Measurements from ENCODE around the gene RAB12. TPM values are rescaled to one million over a fixed set of nuclear protein-coding genes. Genes with fewer than 3 reads are reported as not detected.
A peak's percentile ranks its signal among the peaks of the same experiment; 100 is the strongest.
"Not testable (repeated sequence)": the region's sequence is repeated elsewhere in the genome, so short reads cannot be mapped to it uniquely, and the experiment has no call there.

RAB12 gene
- total and polyA plus RNA-seq, 2 of the 13 experiments (the other 11 are each of a cell fraction or from before 2014, with no cell fraction given): 9.5 to 25.3 TPM

DNA sequence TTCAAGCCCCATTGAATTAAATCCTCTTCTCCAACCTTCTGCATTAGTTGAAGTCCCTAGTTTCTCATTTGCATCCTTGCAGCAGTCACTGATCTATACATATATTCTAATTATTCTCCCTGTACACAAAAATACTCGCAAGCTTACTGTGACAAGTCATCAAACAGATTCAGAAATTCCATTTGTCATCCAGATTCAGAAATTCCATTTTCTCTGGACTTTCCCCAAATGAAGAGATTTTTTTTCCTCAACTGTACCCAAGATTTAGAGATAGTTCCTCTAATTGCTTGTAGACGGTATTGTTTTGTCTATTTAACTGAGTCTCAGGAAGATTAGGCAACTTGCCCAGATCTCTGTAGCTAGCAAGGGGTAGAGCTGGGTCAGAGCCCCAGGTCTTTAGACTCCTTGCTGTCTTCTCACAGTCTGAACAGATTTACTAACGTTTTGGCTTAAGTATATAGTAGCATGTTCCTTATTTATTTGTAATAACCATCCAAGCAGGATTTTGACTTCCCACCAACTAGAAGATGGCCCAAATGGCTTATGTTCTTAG, 34.2 kb downstream of the RAB12 start (continued):
- TF ChIP-seq ZNF510 (CRISPR knock-in tag; IDR thresholded peaks at IDR 0.05; ENCODE audit: low read depth): no peak
- TF ChIP-seq, protein P1, sequence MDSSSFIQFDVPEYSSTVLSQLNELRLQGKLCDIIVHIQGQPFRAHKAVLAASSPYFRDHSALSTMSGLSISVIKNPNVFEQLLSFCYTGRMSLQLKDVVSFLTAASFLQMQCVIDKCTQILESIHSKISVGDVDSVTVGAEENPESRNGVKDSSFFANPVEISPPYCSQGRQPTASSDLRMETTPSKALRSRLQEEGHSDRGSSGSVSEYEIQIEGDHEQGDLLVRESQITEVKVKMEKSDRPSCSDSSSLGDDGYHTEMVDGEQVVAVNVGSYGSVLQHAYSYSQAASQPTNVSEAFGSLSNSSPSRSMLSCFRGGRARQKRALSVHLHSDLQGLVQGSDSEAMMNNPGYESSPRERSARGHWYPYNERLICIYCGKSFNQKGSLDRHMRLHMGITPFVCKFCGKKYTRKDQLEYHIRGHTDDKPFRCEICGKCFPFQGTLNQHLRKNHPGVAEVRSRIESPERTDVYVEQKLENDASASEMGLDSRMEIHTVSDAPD (CRISPR knock-in tag; IDR thresholded peaks at IDR 0.05): no peak
- TF ChIP-seq ZNF225 (CRISPR knock-in tag; IDR thresholded peaks at IDR 0.05): no peak
- TF ChIP-seq, protein P2, sequence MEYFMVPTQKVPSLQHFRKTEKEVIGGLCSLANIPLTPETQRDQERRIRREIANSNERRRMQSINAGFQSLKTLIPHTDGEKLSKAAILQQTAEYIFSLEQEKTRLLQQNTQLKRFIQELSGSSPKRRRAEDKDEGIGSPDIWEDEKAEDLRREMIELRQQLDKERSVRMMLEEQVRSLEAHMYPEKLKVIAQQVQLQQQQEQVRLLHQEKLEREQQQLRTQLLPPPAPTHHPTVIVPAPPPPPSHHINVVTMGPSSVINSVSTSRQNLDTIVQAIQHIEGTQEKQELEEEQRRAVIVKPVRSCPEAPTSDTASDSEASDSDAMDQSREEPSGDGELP (IDR thresholded peaks at IDR 0.05; ENCODE audit: borderline replicate concordance, low read depth): no peak
- no peak for TF ChIP-seq ZNF562 (CRISPR knock-in tag; IDR thresholded peaks at IDR 0.05; ENCODE audit: borderline replicate concordance)
- no peak for TF ChIP-seq ZNF432 (CRISPR knock-in tag; IDR thresholded peaks at IDR 0.05; ENCODE audit: borderline replicate concordance)
- TF ChIP-seq ZNF282 (IDR thresholded peaks at IDR 0.05; ENCODE audit: partially characterized antibody): no peak

DNA sequence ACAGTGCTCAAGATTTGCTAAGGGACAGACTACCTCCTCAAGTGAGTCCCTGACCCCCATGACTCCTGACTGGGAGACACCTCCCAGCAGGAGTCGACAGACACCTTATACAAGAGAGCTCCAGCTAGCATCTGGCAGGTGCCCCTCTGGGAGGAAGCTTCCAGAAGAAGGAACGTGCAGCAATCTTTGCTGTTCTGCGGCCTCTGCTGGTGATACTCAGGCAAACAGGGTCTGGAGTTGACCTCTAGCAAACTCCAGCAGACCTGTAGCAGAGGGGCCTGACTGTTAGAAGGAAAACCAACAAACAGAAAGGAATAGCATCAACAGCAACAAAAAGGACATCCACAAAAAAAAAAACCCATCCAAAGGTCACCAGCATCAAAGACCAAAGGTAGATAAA, 38.1 kb downstream of the RAB12 start:
- POLR2A ChIA-PET; CTCF ChIA-PET (ENCODE audit: low intra/inter-chr PET ratio, low total read pairs); H3K9me3 ChIP-seq (ENCODE audit: low read length); H3K4me1 ChIP-seq (ENCODE audit: insufficient read depth, low read length); H3K4me3 ChIP-seq (replicated peaks in 1 of 3; ENCODE audit: insufficient read depth in 1 of 3, low read depth in 2 of 3, low read length in 3 of 3); ATAC-seq; BruUV-seq (replicated peaks); H3K36me3 ChIP-seq (replicated peaks in 1 of 2; ENCODE audit: control insufficient read depth in 1 of 2, insufficient read depth in 2 of 2, low read length in 2 of 2); H3K27ac ChIP-seq (ENCODE audit: extremely low read length, insufficient read depth, low read length); H2AFZ ChIP-seq (ENCODE audit: low read length); in situ Hi-C loops (cut with HindIII; ENCODE audit: extremely low pct_ligation_motif_present, low pct_unique_long_range_greater_than_20kb); H3K27me3 ChIP-seq (ENCODE audit: control insufficient read depth in 1 of 2, insufficient read depth in 2 of 2, low read length in 2 of 2); H3K79me2 ChIP-seq (ENCODE audit: insufficient read depth, low read length); DNase-seq (ENCODE audit: low spot score); intact Hi-C loops (cut with micrococcal nuclease; ENCODE audit: unreplicated experiment); FAIRE-seq; H4K20me1 ChIP-seq (ENCODE audit: insufficient read depth, low read length); H3K9ac ChIP-seq (ENCODE audit: insufficient read depth, low read depth, low read length): not testable (repeated sequence)
- TF ChIP-seq, protein P3, sequence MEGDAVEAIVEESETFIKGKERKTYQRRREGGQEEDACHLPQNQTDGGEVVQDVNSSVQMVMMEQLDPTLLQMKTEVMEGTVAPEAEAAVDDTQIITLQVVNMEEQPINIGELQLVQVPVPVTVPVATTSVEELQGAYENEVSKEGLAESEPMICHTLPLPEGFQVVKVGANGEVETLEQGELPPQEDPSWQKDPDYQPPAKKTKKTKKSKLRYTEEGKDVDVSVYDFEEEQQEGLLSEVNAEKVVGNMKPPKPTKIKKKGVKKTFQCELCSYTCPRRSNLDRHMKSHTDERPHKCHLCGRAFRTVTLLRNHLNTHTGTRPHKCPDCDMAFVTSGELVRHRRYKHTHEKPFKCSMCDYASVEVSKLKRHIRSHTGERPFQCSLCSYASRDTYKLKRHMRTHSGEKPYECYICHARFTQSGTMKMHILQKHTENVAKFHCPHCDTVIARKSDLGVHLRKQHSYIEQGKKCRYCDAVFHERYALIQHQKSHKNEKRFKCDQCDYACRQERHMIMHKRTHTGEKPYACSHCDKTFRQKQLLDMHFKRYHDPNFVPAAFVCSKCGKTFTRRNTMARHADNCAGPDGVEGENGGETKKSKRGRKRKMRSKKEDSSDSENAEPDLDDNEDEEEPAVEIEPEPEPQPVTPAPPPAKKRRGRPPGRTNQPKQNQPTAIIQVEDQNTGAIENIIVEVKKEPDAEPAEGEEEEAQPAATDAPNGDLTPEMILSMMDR (CRISPR knock-in tag; IDR thresholded peaks at IDR 0.05): peak; percentile 72
- TF ChIP-seq, protein P4, sequence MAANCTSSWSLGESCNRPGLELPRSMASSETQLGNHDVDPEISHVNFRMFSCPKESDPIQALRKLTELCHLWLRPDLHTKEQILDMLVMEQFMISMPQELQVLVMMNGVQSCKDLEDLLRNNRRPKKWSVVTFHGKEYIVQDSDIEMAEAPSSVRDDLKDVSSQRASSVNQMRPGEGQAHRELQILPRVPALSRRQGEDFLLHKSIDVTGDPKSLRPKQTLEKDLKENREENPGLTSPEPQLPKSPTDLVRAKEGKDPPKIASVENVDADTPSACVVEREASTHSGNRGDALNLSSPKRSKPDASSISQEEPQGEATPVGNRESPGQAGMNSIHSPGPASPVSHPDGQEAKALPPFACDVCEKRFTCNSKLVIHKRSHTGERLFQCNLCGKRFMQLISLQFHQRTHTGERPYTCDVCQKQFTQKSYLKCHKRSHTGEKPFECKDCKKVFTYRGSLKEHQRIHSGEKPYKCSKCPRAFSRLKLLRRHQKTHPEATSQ (CRISPR knock-in tag; IDR thresholded peaks at IDR 0.05; ENCODE audit: borderline replicate concordance): 0 out of 2 replicates have a peak, but pooled peaks have one; percentile 35
- TF ChIP-seq STAG1 (CRISPR knock-in tag; IDR thresholded peaks at IDR 0.05): peak; percentile 57
- peak; percentile 84; the same call in 1 of the 2 replicates for TF ChIP-seq ZNF17 (CRISPR knock-in tag; IDR thresholded peaks at IDR 0.05)
- peak overlapping the region; percentile 32; the same call in 1 of the 2 replicates for H3K4me2 ChIP-seq (ENCODE audit: low read depth, low read length)
- 23% methylated on average over 2 of the region's 3 CpGs for WGBS (ENCODE audit: low lambda C conversion rate)

Measured in HepG2 (cell line).